ENCODE data around the gene RPS27A. TPM values are rescaled to one million over a fixed set of nuclear protein-coding genes. Genes with fewer than 3 reads are reported as not detected.
"Not testable (repeated sequence)": the region's sequence is repeated elsewhere in the genome, so short reads cannot be mapped to it uniquely, and the experiment has no call there.

RPS27A gene
- total RNA-seq, 1 donor, result 694 TPM

DNA sequence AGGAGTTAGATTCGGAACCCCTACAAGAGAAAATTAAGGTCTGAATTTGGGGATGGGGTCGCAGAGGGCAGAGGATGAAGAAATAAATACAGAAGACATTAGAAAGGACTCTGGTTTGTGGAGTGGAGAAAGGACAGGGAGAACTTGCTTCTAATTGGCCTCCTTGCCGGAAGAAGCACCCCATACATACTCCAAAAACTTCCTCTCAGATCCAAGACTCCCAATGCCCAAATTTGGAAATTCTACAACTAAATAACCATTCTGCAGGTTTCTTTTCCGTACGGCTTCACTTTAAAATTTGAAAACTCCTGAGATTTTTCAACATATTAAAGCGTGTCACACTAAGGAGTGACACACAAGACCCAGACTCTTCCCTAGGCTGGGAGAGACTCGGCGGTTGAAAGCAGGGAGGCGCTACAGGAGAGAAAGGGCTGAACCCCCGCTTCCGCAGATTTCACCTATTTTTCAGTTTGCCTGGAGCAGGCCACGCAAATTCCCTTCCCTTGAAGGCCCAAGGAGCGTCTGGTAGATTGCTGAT lies 873 bp upstream of the RPS27A start:
- peak overlapping the region; percentile 82 for H3K4me3 ChIP-seq (ENCODE audit: low read depth, low read length)
- peak; percentile 35 for DNase-seq (ENCODE audit: low read depth)
- no peak for TF ChIP-seq CTCF (IDR thresholded peaks at IDR 0.05; ENCODE audit: insufficient read depth, low read depth, low read length)

- no peak for TF ChIP-seq CTCF (IDR thresholded peaks at IDR 0.05; ENCODE audit: insufficient read depth, low read depth, low read length)
- DNase-seq (ENCODE audit: low read depth), result peak; percentile 34
- peak overlapping the region; percentile 82 for H3K4me3 ChIP-seq (ENCODE audit: low read depth, low read length)
Measured at GRCh38 chr2:55232863-55233657, 572 bp downstream of the RPS27A start.

DNA sequence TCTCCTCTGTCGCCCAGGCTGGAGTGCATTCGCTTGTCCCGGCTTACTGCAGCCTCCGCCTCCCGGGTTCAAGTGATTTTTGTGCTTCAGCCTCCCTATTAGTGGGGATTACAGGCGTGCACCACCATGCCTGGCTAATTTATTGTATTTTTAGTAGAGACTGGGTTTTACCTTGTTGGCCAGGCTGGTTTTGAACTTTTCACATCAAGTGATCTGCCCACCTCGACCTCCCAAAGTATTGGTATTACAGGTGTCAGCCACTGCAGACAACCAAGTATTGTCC lies 1.1 kb downstream of the RPS27A start:
- no peak for DNase-seq (ENCODE audit: low read depth)
- TF ChIP-seq CTCF (IDR thresholded peaks at IDR 0.05; ENCODE audit: insufficient read depth, low read depth, low read length), result no peak
- peak overlapping the region; percentile 82 for H3K4me3 ChIP-seq (ENCODE audit: low read depth, low read length)

- TF ChIP-seq CTCF (IDR thresholded peaks at IDR 0.05; ENCODE audit: insufficient read depth, low read depth, low read length), result no peak
- no peak overlapping the region for H3K4me3 ChIP-seq (ENCODE audit: low read depth, low read length)
- DNase-seq (ENCODE audit: low read depth), result no peak
Measured at GRCh38 chr2:55235724-55236538, 3.4 kb downstream of the RPS27A start.

GRCh38 chr2:55236992-55237543 lies 4.6 kb downstream of the RPS27A start:
- H3K4me3 ChIP-seq (ENCODE audit: low read depth, low read length), result no peak overlapping the region
- DNase-seq (ENCODE audit: low read depth), result no peak
- no peak for TF ChIP-seq CTCF (IDR thresholded peaks at IDR 0.05; ENCODE audit: insufficient read depth, low read depth, low read length)

GRCh38 chr2:55239656-55240222 lies 7.3 kb downstream of the RPS27A start:
- no peak for TF ChIP-seq CTCF (IDR thresholded peaks at IDR 0.05; ENCODE audit: insufficient read depth, low read depth, low read length)
- no peak overlapping the region for H3K4me3 ChIP-seq (ENCODE audit: low read depth, low read length)
- no peak for DNase-seq (ENCODE audit: low read depth)

DNA sequence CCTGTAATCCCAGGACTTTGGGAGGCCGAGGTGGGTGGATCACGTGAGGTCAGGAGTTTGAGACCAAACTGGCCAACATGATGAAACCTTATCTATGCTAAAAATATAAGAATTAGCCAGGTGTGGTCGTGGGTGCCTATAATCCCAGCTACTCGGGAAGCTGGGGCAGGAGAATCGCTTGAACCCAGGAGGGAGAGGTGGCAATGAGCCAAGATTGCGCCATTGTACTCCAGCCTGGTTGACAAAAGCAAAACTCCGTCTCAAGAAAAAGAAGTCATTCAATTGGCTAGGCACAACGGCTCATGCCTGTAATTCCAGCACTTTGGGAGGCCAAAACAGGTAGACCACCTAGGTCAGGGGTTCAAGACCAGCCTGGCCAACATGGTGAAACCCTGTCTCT lies 9.1 kb downstream of the RPS27A start:
- DNase-seq (ENCODE audit: low read depth); H3K4me3 ChIP-seq (ENCODE audit: low read depth, low read length): not testable (repeated sequence)

Data from fibroblast of villous mesenchyme (primary cell).